ENCODE measurements around the gene BCL2.

BCL2 gene

DNA sequence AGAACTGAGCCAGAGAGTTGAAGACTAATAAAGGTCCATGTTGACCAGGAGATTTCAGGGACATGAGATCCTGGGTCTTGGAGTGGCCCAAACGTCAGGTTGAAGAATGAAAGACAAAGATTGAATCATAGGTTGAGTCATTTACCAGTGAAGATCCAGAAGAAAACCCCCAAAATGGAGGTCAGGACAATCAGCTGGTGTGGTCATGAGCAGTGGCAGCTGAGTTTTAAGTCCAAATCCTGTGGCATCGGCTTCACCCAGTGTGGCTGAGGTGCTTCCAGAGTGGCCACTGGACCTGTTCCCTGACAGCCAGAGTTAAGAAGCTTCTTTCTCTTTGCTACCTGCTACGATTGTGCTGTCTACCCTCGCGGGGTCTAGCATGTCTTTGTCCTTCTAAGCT lies 234.0 kb downstream of the BCL2 start:
- no peak for DNase-seq (ENCODE audit: low read depth, low spot score)

DNA sequence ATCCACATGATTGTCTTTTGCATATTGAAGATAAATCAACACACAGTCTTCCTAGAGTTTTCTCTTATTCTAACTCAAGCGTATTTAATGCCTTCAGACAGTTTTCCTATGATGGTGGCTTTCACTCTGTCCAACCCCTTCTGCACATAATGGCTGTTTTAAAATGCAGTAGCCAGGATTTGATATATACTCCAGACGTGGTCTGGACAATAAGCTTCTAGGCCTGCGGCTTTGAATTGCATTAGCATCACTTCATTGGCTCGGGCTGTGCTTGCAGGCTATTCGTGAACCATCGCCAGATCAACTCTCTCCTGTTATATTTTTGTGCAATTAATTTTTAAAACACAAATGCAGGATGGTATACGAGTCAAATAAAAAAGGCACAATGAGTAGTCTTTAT lies 235.3 kb downstream of the BCL2 start:
- no peak for DNase-seq (ENCODE audit: low read depth, low spot score)

DNA sequence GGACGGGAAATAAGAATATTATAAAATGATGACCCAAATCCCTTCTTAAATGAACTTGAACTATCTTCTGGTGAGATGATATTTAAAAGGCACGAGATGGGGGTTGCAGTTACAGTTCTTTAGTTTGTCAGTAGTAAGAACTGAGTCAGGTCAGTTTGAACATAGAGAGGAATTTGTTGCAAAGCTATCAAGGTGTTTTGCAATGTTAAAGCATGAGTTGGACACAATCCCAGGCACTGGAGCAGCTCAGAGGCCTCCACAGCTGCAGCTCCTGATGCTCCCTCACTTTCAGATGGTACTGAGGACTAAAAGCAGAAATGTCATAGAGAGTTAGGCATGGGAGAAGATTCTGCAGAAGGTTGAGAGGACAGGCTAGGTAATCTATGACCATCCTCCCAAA lies 236.0 kb downstream of the BCL2 start:
- DNase-seq (ENCODE audit: low read depth, low spot score), result no peak

DNA sequence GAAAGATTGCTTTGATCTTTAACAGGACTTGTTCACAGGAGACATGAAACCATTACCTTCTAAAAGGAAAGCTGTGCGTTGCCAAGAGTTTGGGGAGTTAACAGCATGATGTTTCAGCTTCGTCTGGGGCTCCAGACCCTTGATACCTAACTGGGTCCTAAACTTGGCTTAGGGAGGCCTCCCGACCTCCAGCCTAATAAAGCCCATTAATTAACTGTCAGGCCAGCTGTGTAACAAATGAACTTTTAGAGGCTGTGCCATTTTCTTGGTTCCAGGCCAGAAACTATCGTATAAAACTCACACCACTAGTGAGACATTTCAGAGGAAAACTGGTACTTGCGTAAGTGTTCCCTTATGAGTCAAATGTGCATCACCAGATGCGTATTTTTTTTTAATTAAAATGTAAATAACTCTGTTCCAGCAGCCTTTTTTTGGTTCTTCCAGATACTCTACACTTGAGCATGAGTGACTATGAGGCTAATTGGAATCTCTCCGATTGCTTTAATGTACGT lies 236.5 kb downstream of the BCL2 start:
- DNase-seq (ENCODE audit: low read depth, low spot score), result no peak

DNA sequence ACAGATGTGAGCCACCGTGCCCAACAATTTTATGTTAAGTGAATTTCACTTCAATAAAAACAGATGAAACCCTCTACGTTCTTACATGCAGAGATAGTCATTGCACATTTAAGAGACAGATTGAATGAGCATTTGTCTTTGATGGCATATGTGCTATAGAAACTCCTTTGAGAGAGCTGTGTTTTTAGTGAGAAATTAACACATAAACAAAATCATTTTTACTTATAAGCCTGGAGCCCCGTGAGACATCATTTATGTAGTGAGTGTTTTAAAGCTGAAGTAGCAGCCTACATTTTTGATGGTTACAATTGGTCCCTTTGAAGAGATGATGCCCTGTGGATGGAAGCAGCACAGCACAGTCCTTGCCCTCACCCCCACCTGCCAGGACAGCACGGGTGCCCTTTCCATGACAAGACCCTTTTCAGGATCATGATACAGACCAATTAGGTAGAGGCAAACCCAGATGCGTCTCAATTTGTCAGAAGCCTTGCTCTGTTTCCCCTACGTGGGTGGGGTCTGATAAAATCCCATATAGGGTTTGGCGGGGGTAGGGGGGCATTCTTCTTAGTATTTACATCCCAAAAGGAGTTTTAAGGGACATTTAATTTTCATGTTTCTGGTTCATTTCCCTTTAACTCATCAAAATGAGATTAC lies 237.1 kb downstream of the BCL2 start:
- DNase-seq (ENCODE audit: low read depth, low spot score), result no peak

DNA sequence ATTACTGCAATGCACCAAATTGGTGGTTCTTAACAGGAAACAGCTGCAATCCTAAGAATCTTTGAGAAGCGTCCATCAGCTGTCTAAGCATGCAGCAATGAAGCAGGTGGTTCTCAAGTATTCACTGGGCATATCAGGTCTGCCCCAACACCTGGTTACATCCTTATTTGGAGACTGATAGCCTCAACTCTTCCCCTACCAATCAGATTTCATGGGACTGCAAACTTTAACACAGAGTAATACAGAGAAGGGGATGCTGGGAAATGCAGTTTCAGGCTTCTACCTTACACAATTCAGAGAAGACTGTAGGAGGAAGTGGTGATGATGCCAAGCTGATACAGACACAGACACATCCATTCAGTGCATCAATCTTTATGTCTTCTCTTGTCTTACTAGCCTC lies 240.5 kb downstream of the BCL2 start:
- DNase-seq (ENCODE audit: low read depth, low spot score), result no peak

DNA sequence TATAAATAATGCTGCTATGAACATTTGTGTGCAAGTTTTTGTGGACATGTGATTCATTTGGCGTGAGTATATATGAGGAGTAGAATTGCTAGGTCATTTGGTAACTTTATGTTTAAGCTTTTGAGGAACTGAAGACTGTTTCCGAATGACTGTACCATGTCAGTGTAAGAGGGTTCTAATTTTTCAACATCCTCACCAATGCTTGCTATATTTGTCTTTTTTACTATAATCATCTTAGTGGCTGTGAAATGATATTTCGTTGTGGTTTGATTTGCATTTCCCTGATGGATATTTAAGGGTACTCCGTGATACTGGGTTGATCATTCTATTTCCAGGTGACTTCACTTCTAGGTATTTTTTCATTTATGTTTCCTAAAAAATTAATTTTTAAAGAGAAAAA lies 241.1 kb downstream of the BCL2 start:
- no peak for DNase-seq (ENCODE audit: low read depth, low spot score)

DNA sequence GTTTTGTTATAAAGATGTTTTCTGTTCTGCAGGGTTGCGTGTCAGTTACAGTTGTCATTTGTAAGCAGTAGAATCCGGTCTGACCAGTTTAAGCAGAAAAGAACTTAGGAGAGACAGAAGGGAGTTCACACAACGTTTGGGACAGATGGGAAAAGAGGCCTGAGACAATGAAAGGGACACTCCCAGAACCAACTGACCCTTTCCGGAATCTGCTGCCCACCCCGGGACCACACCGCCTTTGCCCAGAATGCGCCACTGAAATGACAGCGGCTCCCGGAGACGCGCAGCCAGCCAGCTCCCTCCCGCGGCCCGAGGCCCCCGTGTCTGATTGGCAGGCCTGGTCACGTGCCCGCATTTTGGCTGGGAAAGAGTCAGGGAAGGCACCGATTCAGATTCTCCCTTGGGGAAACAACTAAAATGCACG lies 244.6 kb downstream of the BCL2 start:
- peak; percentile 19 for DNase-seq (ENCODE audit: low read depth, low spot score)

DNA sequence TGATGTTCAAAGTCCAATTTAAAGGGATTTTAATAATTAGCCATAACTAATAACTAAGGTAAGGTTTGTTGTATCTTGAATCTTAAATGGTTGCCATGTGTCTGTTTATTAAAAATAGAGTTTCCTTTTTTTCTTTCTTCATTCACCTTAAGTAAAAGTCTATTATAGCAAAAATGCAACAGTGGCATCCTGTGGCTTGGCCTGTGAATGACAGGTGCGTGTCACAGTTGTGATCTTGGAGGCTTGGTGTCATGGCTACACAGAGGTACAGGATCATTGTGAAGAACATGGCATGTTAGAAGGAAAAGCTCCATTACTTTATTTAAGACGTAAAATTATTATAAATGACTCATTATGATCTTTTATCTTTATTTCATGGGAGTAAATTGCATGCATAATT lies 246.1 kb downstream of the BCL2 start:
- no peak for DNase-seq (ENCODE audit: low read depth, low spot score)

All from activated naive CD8-positive, alpha-beta T cell treated with anti-CD3 and anti-CD28 coated beads, Interleukin-2, amount 50 U/mL, for 16 hours (primary cell).